Fibroblast of lung (primary cell): ENCODE data around the gene IRF9. TPM values are rescaled to one million over a fixed set of nuclear protein-coding genes. Genes with fewer than 3 reads are reported as not detected.

Source experiments
- DNase-seq, 2 donors: peaks; one replicate each; pipeline versions ENCODE4 v3.0.0 to v3.0.0-alpha.2; 2010; ENCODE audit warnings: low read depth in 2 of 2
- H2AFZ ChIP-seq: 2 replicates; pipeline ENCODE4 v1.5.1; 2012; ENCODE audit warnings: low read length, control low read depth, inconsistent platforms
- H3K27ac ChIP-seq: 2 replicates; pipeline ENCODE4 v1.5.1; 2011; ENCODE audit warnings: low read length, control low read depth; ENCODE audit not compliant: insufficient read depth
- H3K27me3 ChIP-seq: 2 replicates; pipeline ENCODE4 v1.5.1; 2011; ENCODE audit warnings: mild to moderate bottlenecking, low read length; ENCODE audit not compliant: control insufficient read depth, insufficient read depth
- H3K36me3 ChIP-seq: 2 replicates; pipeline ENCODE4 v1.5.1; 2011; ENCODE audit warnings: low read length; ENCODE audit not compliant: control insufficient read depth, insufficient read depth
- H3K4me1 ChIP-seq: 2 replicates; pipeline ENCODE4 v1.5.1; 2011; ENCODE audit warnings: low read length; ENCODE audit not compliant: control insufficient read depth, insufficient read depth; ENCODE audit errors: extremely low read depth
- H3K4me2 ChIP-seq: 2 replicates; pipeline ENCODE4 v1.5.1; 2011; ENCODE audit warnings: low read length, control low read depth; ENCODE audit not compliant: insufficient read depth; ENCODE audit errors: extremely low read depth
- H3K4me3 ChIP-seq, 4 experiments: fragments of 200-600 bp in 1 of 4; sonication (generic) in 1 of 4; replicated peaks in 1 of 4; 2 replicates each; pipeline ENCODE4 v1.5.1; 2011 to 2016; ENCODE audit warnings: low read length in 4 of 4, low read depth in 3 of 4, mild to moderate bottlenecking in 3 of 4, control low read depth in 2 of 4, inconsistent platforms in 1 of 4, mixed read lengths in 1 of 4; ENCODE audit not compliant: insufficient read depth in 1 of 4; ENCODE audit errors: control extremely low read depth in 1 of 4
- H3K79me2 ChIP-seq: 2 replicates; pipeline ENCODE4 v1.5.1; 2012; ENCODE audit warnings: mild to moderate bottlenecking, low read length, inconsistent platforms; ENCODE audit not compliant: control insufficient read depth, insufficient read depth
- H3K9ac ChIP-seq: 2 replicates; pipeline ENCODE4 v1.5.1; 2011; ENCODE audit warnings: mild to moderate bottlenecking, low read length, control low read depth; ENCODE audit not compliant: insufficient read depth
- H3K9me3 ChIP-seq: 2 replicates; pipeline ENCODE4 v1.5.1; 2012; ENCODE audit warnings: low read depth, low read length; ENCODE audit not compliant: control insufficient read depth, insufficient read depth
- H4K20me1 ChIP-seq: 2 replicates; pipeline ENCODE4 v1.5.1; 2011; ENCODE audit warnings: low read length; ENCODE audit not compliant: control insufficient read depth, insufficient read depth; ENCODE audit errors: extremely low read depth
- EZH2 ChIP-seq: IDR thresholded peaks from 2 replicates; pipeline ENCODE4 v1.5.1; 2012; ENCODE audit warnings: low read length, control low read depth, mild to moderate bottlenecking; ENCODE audit errors: missing control alignments
- polyA plus RNA-seq, 2 donors: library from polyadenylated mRNA; depleted of rRNA in 1 of 2; stranded (reverse) in 1 of 2; unstranded in 1 of 2; fragments of >200 nt; gene quantifications; 2 replicates each; pipeline ENCODE4 v1.2.1, GENCODE V29; 2011 to 2012; ENCODE audit warnings: missing spikeins in 1 of 2
- total RNA-seq: library from RNA; depleted of rRNA; stranded (reverse); fragments of >200 nt; gene quantifications from 2 replicates; pipeline ENCODE4 v1.2.1, GENCODE V29; 2014
- TF ChIP-seq, protein P1 (sequence below), 2 donors: IDR thresholded peaks in 1 of 2; conservative IDR thresholded peaks in 1 of 2; 1 replicate in 1 of 2; 2 replicates in 1 of 2; pipeline ENCODE4 v1.5.1; 2011 to 2012; ENCODE audit warnings: low read length in 2 of 2, control low read depth in 1 of 2, inconsistent platforms in 1 of 2, low read depth in 1 of 2, mild to moderate bottlenecking in 1 of 2

IRF9 gene
- total and polyA plus RNA-seq, 2 donors (not counting 1 experiment from before 2014, with no cell fraction given): 79.9 to 142 TPM

DNA sequence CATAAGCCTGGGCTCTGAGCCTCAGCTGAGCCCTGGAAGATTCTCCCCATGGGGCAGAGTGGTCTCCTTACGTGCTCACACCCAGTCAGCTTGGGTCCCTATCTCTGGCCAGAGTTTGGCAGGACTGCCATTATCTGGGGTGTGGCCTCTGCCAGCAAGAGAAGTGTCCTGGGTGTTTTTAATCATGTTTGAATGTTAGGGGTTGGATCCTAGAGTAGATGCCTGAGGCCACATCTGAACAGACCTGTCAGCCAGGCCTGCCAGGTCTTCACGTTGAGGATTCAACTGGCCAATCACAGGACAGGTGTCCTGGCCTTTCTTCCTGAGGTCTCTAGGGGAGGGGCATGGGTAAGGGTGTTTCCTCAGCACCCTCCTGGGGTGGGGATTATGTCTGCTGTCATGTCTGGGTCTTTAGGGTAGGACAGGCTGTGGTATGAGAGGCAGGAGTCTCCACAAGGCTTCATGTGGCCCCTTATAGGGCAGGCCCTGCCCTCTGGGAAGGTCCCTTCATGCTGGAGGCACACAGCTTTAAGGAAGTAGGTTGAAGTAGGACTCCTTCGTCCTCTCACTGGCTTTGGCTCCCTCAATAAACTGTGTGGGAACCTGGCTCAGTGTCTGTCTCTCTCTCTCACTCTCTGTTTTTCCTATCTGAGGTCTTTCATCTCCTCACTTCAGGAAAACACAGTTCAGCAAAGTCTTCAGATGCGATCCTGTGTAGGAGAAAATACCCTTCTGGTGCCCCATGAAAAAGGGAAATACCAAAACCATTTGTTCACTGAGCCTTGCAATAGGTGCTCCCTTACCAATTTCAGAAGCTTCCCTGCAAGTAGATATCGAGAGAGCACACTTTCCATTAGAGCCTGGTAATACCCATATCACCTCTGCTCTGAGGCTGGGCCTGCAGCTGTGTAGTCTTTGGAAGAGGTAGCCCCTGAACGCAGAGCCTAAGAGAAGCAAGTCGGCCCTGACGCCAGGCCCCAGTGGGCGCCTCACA lies 37.3 kb upstream of the IRF9 start:
- Histone ChIP-seq H4K20me1 (no peaks in the 10 kb centered on the region), H3K4me3 (no peak overlapping the region), H3K27ac (no peak overlapping the region), H3K4me1 (no peaks in the 10 kb centered on the region), H3K27me3 (no peaks in the 10 kb centered on the region), H3K79me2 (no peaks in the 10 kb centered on the region), H3K9me3 (no peaks in the 10 kb centered on the region), H3K36me3 (peaks cover 3% of the 10 kb centered on the region), H2AFZ (no peak overlapping the region), H3K4me2 (no peak overlapping the region), H3K9ac (no peak overlapping the region)
- TF ChIP-seq EZH2: no peak
- TF ChIP-seq, protein P1, sequence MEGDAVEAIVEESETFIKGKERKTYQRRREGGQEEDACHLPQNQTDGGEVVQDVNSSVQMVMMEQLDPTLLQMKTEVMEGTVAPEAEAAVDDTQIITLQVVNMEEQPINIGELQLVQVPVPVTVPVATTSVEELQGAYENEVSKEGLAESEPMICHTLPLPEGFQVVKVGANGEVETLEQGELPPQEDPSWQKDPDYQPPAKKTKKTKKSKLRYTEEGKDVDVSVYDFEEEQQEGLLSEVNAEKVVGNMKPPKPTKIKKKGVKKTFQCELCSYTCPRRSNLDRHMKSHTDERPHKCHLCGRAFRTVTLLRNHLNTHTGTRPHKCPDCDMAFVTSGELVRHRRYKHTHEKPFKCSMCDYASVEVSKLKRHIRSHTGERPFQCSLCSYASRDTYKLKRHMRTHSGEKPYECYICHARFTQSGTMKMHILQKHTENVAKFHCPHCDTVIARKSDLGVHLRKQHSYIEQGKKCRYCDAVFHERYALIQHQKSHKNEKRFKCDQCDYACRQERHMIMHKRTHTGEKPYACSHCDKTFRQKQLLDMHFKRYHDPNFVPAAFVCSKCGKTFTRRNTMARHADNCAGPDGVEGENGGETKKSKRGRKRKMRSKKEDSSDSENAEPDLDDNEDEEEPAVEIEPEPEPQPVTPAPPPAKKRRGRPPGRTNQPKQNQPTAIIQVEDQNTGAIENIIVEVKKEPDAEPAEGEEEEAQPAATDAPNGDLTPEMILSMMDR (conservative IDR thresholded peaks at IDR 0.05 in 1 of 2, IDR thresholded peaks at IDR 0.05 in 1 of 2; ENCODE audit: low read depth in 1 of 2, low read length in 2 of 2): no peak
- no peak for DNase-seq

DNA sequence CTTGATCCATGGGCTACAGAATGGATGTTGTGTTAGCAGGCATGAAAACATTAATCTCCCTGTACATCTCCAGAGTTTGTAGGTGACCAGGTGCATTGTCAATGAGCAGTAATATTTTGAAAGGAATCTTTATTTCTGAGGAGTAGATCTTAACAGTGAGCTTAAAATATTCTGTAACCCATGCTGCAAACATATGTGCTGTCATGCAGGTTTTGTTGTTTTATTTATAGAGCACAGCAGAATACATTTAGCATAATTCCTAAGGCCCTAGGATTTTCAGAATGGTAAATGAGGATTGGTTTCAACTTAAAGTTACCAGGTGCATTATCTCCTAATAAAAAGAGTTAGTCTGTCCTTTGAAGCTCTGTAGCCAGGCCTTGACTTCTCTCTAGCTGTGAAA lies 34.1 kb upstream of the IRF9 start:
- TF ChIP-seq, protein P1 (conservative IDR thresholded peaks at IDR 0.05 in 1 of 2, IDR thresholded peaks at IDR 0.05 in 1 of 2; ENCODE audit: low read depth in 1 of 2, low read length in 2 of 2): no peak
- no peak for TF ChIP-seq EZH2
- Histone ChIP-seq H2AFZ (no peak overlapping the region), H3K36me3 (peaks cover 3% of the 10 kb centered on the region)

DNA sequence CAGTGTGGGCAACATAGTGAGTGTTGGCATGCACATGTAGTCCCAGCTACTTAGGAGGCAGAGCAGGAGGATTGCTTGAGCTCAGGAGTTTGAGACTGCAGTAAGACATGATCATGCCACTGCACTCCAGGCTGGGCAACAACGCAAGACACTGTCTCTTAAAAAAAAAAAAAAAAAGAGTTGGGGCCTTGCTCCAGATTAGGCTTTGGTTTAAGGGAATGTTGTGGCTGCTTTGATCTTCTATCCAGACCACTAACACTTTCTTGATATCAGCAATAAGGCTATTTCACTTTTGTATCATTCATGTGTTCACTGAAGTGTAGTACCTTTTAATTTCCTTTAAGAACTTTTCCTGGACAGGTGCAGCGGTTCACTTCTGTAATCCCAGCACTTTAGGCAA lies 33.4 kb upstream of the IRF9 start:
- Histone ChIP-seq H3K36me3 (peaks cover 3% of the 10 kb centered on the region), H3K27me3 (no peaks in the 10 kb centered on the region), H2AFZ (no peak overlapping the region), H3K4me1 (no peaks in the 10 kb centered on the region), H3K4me3 (no peak overlapping the region), H4K20me1 (no peaks in the 10 kb centered on the region), H3K79me2 (no peaks in the 10 kb centered on the region), H3K4me2 (no peak overlapping the region), H3K27ac (no peak overlapping the region), H3K9ac (no peak overlapping the region), H3K9me3 (no peaks in the 10 kb centered on the region)
- TF ChIP-seq EZH2: no peak
- TF ChIP-seq, protein P1 (conservative IDR thresholded peaks at IDR 0.05 in 1 of 2, IDR thresholded peaks at IDR 0.05 in 1 of 2; ENCODE audit: low read depth in 1 of 2, low read length in 2 of 2): no peak
- DNase-seq: no peak

More for the DNA sequence above, 34.1 kb upstream of the IRF9 start:
- no peak overlapping the region for H3K4me2 ChIP-seq
- H3K27me3 ChIP-seq: no peaks in the 10 kb centered on the region
- H4K20me1 ChIP-seq: no peaks in the 10 kb centered on the region
- no peak overlapping the region for H3K9ac ChIP-seq
- DNase-seq: no peak
- H3K4me1 ChIP-seq: no peaks in the 10 kb centered on the region
- H3K9me3 ChIP-seq: no peaks in the 10 kb centered on the region
- H3K79me2 ChIP-seq: no peaks in the 10 kb centered on the region
- H3K27ac ChIP-seq: no peak overlapping the region
- H3K4me3 ChIP-seq: no peak overlapping the region
